Activated T-helper 1 cell treated with Interleukin-2 at 50 U/mL for 16 hours (primary cell): ENCODE data around the gene TMEM89.
A peak's percentile ranks its signal among the peaks of the same experiment; 100 is the strongest.

Source experiments
- DNase-seq: peaks from one replicate; pipeline ENCODE4 v3.0.0-alpha.2; 2020; ENCODE audit warnings: low read depth

TMEM89 gene

GRCh38 chr3:48621461-48621869 is at the start of gene TMEM89:
Gene TMEM89 (minus strand): TSS chr3:48621769. CDS start chr3:48621756, 13 bp downstream.
- no peak for DNase-seq

DNA sequence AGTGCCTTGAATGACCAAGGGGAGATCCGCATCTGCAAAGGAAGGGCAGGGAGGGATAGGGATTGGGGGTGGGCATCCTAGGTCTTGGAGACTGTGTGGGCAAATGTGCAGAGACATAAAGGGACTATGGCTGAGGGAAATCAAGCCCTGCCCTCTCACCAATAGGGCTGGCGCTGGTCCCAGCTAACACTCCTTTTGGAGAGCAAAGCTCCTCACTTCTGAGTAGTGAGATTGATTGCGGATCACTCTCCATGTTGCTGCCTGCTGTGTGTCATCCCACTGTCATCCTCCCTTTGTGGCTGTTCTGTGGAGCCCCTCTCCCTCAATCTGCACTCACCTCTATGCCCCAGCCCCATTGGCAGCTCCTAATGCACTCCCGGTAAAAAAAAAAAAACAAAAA is 43.4 kb upstream of the TMEM89 start:
- no peak for DNase-seq

- DNase-seq, result no peak
Measured at GRCh38 chr3:48664313-48664644, 42.7 kb upstream of the TMEM89 start.

- DNase-seq, result peak; percentile 70
Measured at GRCh38 chr3:48663489-48664312, 42.1 kb upstream of the TMEM89 start.

DNA sequence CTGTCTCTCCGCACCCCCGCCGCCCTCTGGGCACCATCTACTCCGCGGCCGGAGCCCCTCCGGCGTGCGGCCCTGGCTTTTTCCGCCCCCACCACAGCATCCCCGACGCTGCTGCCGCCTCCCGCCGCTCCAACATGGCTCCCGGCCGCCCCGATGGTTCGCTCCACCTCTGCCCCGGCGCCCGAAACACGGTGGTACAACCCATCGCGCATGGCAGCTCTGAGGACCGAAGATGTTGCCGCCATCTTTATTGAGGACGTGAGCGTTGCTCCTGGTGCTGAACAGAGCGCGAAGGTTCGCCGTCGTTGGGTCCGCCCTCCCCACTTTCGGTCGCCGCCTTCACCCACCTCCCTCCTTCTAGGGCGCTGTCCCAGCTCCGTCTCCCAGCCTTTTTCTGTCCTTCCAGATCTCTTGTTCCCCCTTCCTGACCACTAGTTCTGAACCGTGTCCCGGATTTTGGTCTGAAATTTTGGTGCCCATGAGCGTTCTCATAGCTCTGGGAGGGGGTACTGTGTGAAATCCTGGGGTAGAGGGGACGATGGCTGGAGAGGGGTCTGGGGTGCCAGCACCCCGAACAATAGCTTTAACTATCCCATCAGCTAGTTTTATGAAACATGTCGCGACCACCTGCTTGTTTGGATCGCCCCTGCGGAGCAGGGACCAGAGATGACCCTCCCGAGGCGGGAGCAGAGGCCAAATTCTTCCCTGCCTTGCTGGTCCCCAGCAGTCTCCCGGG is 41.4 kb upstream of the TMEM89 start, which contains the start of gene CELSR3:
CELSR3 (minus strand) TSS at position 134 of the 736 bp plus-strand sequence. CDS start 252 bp downstream, outside the sequence.
- DNase-seq, result peak; percentile 18

DNA sequence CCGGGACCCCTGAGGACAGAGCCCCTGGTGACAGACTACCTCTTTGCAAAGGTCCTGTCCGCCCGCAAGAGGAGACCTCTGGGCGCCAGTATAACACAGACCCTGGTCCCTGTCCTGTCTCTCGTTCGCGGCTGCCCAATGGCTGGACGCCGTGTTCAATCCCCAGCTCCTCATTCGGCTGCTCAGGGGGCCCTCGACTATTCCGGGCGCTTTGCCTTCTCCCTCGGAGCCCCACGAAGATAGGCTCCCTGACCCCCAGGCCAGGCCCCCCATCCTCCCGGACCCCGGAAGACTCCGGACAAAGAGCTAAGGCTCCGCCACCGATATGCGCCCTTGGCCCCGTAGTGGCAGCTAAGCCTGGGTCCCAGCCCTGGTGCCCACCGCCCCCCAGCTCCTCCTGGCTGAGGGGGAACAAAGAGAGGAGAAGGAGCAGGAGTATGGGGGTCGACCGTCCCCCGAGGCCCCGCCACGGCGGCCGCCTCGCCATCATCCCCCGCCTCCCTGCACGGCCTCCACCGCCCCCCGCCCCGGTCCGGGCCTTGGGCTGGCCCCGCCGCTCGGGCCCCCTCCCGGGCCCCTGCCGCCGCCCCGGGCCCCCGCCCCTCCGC is 40.7 kb upstream of the TMEM89 start:
- no peak for DNase-seq

- peak; percentile 61 for DNase-seq
Measured at GRCh38 chr3:48661501-48662144, 40.1 kb upstream of the TMEM89 start.

DNA sequence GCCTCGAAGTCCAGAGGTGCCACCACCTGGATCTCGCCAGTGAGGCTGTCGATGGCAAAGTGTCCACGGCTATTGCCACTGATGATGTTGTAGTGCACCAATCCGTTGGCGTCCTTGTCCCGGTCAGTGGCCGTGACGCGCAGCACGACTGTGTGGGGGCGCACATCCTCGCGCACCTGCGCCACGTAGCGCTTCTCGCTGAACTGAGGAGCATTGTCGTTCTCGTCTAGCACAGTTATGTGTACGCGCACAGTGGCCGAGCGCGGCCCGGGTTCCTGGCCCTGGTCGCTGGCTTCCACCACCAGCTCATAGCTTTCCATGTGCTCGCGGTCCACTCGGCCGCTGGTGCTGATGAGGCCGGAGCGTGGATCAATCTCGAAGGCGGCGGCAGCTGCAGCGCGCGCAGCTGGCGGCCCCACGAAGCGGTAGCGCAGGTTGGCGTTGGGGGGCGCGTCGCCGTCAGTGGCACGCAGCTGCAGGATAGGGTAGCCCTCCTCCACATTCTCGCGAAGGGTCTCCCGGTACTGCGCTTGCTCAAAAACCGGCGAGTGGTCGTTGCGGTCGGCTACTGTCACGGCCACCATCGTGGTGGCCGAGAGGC is 39.3 kb upstream of the TMEM89 start:
- DNase-seq, result no peak

- no peak for DNase-seq
Measured at GRCh38 chr3:48656841-48657281, 35.3 kb upstream of the TMEM89 start.

DNA sequence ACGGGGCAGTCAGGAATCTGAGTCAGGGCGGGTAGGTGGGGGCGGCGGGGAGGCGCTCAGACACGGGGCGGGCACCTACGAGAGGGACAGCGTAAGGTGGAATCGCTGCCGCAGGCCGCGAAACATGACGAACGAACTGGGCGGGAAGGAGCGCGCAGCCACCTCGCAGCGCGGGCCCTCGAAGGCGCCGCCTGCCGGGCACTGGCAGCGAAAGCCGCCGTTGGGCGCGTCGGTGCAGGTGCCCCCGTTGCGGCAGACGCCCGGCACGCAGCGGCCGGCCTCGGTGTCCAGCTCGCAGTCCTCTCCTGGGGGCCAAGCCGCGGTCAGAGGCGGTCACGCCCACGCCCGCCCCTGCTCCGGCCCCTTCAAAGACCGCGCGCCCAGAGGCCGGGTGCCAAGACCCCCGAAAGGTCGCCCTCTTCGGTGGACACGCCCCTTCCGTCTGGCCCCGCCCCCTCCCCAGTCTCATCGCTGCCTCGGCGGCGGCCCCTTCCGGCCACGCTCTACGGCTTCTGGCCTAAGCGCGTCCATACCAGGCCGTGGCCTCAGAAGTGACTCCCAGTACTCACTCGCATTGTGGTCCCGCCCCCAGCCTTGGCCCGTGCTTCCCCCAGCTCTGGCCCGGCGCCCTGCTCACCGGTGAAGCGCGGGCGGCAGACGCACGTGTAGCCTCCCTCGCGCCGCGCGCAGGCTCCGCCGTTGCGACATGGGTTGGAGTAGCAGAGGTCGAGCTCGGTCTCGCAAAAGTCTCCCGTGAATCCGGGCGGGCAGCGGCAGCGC is 34.7 kb upstream of the TMEM89 start:
- DNase-seq, result peak; percentile 73

DNA sequence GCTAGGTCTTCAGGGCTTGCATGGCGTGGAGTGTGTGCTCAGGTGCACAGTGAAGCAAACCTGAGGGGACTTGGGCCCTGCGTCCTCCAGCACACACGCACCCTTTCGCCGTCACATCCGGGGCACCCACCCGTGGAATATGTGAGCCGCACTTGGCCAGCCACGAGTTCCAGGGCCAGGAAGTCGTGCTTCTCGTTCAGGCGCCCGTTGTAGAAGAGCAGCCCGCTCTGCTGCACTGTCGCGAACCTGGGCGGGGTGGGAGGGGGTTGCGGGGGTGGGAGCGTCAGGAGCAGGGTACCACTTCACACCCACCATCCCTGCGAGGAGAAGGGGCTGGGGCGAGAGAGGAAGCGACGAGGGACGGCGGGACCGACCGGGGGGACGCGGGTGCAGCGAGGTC is 34.0 kb upstream of the TMEM89 start:
- DNase-seq, result peak; percentile 29

GRCh38 chr3:48655063-48655462 is 33.5 kb upstream of the TMEM89 start:
- DNase-seq, result no peak

DNA sequence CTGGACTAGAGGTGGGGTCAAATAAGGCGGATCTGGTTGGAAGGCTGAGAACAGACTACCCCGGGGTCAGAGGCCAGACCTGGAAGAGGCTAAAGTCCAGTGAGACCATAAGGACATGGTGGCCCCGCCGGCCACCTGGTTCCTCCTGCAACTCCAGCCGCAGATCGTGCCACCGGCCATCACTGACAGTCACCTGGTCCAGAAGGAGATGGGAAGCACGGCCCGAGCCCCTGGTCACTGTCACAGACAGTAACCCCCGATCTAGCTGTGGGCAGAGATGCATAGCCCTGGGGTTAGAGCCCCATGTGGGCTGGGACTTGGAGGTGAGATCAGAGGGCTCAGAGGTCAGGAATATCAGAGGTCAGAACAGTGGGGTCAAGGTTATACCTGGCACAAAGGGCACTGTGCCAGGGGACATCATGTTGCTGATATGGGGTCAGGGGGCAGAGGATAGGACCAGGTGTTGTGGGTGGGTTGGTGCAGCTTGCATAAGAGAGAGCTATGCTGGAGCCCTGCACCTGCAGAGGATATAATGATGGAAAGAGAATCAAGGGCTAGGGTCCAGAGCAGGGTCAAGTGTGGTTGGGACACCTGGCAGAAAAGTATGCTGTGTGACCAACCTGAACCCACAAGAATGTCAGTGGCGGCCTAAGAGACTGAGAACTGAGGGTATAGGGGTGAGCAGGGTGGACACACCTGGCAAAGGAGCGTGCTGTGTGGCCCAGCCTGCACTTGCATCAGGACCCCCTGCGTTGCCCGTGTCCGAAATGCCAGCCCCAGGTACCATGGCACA is 31.6 kb upstream of the TMEM89 start:
- DNase-seq, result no peak

DNA sequence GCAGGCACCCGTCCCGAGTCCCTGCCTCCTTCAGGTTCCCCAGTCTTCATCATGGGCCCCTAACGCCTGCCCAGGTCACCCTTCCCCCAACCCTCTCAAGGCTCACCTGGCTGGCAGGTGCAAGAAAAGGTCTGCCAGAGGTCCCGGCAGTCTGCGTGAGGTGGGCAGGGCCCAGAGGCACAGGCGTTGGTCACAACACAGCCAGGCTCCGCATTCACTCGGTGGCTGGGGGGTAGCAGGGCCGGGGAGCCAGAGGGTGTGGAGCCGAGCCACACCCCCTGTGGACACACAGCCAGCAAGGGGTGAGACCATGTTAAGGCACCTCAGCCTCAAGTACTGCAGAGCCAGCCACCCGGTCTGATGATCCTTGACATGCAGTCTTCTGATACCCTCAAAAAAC is 30.2 kb upstream of the TMEM89 start:
- DNase-seq, result no peak

GRCh38 chr3:48650723-48651122 is 29.2 kb upstream of the TMEM89 start:
- no peak for DNase-seq

DNA sequence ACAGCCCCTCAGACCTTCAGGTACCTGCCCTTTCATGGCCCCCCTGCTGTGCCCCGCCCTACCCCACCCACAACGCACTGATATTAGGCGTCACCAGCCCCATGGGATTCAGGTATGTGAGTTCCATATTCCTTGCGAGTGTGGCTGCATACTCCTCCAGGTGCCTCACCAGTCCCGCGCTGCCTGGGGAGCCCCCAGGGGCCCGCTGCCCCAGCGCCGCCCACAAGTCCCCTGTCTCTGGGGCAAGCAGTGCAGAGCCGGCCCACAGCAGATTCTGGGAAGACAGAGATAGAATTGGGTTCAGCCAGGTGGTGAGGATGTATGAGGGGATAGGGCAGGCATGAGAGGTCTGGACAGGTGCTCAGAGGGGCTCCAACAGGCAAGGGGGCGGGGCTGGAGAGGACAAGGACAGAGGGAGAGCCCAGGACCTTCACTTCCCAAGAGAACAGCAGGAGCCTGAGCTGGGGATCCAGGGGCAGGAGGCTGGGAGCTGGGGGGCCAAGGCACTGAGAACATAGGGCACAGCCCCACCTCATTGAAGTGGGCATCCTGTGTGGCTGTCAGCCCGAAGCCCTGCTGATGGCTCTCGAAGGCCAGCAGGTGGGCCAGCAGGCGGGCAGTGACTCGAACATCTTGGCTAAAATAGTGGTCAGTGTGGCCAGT is 26.8 kb upstream of the TMEM89 start:
- no peak for DNase-seq

- no peak for DNase-seq
Measured at GRCh38 chr3:48647714-48648113, 26.1 kb upstream of the TMEM89 start.

- DNase-seq, result no peak
Measured at GRCh38 chr3:48644898-48645760, 23.6 kb upstream of the TMEM89 start.

- no peak for DNase-seq
Measured at GRCh38 chr3:48642605-48643004, 21.0 kb upstream of the TMEM89 start.
